NCI-H1105 (cell line): ENCODE data around the gene AKT3.
"Not testable (repeated sequence)": the region's sequence is repeated elsewhere in the genome, so short reads cannot be mapped to it uniquely, and the experiment has no call there.

Source experiments
- DNase-seq: peaks from one replicate; lab custom pipeline; 2025; lab: John Stamatoyannopoulos, UW

The AKT3 gene

DNA sequence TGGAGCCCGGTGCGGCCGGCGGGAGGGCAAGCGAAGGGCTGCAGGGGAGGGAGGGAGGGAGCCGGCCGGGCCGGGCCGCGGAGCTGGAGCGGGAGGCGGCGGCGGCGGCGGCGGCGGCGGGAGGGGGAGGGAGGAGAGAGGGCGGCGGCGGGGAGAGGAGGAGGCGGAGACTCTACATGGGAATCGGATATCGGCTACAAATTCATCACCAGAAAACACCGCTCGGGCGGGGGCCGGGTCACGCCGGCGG lies at the start of gene AKT3:
TSS of gene AKT3 (minus strand) at position 42 of the 250 bp plus-strand sequence. CDS start 7,073 bp downstream, outside the sequence.
- peak; percentile 50 for DNase-seq

GRCh38 chr1:243898278-243898677 lies 48.2 kb upstream of the AKT3 start:
- DNase-seq, result no peak

- no peak for DNase-seq
These were observed 46.3 kb upstream of the AKT3 start for GRCh38 chr1:243896313-243896712.

GRCh38 chr1:243892456-243892855 lies 42.4 kb upstream of the AKT3 start:
- no peak for DNase-seq

GRCh38 chr1:243890576-243890975 lies 40.5 kb upstream of the AKT3 start:
- no peak for DNase-seq

- no peak for DNase-seq
These were observed 35.8 kb upstream of the AKT3 start for GRCh38 chr1:243885806-243886205.

- no peak for DNase-seq
These were observed 34.6 kb upstream of the AKT3 start for GRCh38 chr1:243884603-243885002.

DNA sequence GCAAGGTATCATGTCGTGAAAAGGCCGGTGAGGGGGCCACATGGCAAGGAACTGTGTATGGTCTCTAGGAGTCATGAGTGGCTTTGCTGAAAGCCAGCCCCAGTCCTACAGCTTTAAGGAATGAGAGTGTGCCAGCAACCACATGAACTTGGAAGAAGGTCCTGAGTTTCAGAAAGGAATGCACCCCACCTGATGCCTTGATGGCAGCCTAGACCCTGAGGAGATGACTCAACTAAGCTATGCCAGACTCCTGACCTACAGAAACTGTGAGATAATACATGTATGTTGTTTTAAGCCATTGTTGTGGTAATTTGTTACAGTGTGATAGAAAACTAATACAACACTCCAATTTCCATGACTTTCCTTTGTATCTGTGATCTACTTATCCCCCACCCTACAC lies 33.5 kb upstream of the AKT3 start:
- DNase-seq, result no peak

DNA sequence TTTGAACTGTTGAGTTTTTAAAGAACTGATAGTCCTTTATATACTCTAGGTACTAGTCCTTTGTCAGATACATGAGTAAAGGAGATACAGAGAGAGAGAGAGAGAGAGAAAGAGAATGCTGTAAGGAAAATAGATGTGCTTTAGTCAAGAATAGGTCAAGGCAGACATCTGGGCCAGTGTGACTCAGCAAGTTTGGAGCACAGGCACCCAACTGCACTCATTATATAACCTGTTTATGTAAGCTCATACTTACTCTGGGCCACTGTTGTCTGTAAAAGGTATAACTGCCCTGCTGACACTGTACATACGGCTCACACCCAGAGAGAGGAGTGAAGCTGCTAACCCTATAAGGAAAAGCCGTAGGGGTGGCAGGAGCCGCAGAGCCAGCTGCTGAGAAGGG lies 32.2 kb upstream of the AKT3 start:
- no peak for DNase-seq

DNA sequence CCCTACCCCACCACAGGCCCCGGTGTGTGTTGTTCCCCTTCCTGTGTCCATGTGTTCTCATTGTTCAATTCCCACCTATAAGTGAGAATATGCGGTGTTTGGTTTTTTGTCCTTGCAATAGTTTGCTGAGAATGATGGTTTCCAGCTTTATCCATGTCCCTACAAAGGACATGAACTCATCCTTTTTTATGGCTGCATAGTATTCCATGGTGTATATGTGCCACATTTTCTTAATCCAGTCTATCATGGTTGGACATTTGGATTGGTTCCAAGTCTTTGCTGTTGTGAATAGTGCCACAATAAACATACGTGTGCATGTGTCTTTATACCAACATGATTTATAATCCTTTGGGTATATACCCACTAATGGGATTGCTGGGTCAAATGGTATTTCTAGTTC lies 27.0 kb upstream of the AKT3 start:
- not testable (repeated sequence) for DNase-seq

DNA sequence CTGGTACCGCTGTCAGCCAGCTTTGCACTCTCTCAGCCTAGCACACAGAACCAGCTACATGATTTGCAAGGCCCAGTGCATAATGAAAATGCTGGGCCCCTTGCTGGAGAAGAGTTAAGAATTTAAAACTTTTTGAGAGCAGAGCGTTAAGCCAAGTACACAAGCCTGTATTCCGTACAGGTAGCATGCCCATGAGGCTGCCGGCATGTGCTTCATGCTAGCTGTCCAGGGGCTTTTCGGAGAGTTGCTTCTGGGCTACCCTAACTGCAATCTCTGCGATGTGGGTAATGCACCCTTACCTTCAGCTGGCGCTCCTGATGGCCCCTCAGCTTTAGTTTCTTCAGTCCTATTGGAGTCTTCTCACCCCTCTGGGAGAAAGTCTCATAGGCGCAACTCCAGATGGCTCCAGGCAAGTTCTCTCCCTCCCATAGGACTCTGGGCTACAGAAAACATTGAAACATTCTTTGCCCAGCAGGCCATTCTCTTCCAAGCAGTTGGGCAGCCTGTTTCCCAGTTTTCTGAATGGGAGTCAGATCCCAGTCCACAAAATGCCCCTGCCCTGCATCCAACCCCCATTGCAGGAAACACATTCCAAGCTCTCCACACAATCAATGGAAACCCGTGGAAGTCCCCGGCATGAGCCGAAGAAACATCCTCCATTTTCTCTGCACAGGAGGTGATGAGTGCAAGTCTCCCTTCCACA lies 5.7 kb upstream of the AKT3 start:
- no peak for DNase-seq

DNA sequence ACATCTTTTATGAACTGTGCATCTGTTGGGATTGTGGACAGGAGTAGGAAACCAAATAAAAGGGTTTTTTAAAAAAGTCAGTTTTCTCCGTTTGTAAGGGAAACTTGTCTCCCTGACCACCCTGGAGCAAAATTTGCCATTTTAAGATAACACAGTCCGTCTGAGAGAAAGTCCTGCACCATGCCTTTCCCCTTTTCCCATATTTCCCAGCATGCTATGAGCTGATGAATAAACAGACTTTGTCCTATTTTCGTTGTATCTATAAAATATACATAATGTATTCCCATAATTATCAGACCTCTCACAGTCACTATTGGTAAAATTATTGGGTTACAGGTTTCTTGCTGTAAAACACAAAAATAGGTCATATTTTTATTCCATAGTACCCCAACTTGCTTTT lies 1.7 kb upstream of the AKT3 start:
- no peak for DNase-seq

DNA sequence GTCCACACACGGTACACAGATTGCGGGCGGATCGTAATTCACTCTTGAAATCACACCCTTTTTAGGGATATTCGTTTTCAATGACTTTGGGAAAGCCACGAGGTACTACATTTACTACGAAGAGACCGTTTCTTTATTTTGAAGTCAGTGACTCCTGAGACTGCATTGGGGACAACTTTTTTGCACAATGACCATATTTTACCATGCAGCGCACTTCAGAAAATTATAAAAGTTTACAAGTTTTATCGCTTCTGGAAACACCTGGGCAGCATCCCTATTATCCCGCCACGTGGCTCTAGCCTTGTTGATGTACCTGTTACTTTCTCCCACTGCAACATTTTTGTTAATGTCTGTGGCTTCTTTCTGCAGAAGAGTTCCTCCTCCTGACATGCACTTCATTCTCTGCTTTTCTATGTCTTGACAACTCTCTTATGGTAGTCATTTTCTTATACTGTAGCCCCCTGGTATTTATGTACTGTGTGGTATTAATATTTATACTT lies 1.3 kb upstream of the AKT3 start:
- DNase-seq, result no peak

DNA sequence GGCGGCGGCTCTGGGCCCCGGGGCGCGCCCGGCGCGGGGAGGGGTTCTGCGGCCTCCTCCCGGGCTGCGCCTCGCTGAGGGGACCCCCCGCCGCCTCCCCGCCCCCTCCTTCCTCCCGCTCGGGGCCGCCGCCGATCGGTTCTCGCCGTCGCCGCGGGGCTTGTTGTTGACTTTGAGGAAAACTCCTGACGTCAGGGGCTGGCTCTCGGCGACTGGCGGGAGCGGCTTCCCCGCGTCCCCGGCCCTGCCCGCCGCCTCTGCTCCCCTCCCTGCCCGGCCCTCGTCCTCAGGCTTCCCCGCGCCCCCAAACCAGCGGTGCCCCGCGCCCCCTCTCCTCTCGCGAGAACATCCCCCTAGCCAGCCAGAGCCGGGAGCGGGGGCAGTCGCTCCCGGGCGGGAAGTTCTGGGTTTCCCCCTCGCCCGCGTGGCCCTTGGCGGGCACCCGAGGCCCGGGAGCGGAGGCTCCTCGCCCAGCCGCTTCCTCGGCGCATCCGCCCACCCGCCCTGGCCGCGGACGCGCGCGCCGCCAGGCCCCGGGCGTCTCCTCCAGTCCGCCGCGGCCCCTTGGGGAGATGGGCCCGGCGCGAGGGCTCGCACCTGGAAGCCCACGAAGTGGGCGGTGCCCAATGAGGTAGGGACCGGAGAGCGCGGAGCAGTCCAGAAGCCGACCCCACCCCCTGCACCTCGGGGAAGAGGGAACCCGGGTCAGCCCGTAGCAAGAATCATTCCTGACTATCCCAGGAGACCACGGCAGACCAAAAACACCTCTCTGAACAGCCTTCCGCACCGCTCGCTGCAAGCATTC lies 611 bp upstream of the AKT3 start:
- DNase-seq, result peak; percentile 54

GRCh38 chr1:243849421-243850201 lies 432 bp downstream of the AKT3 start:
- no peak for DNase-seq

- DNase-seq, result peak; percentile 21
These were observed 1.1 kb downstream of the AKT3 start for GRCh38 chr1:243848858-243849420.

DNA sequence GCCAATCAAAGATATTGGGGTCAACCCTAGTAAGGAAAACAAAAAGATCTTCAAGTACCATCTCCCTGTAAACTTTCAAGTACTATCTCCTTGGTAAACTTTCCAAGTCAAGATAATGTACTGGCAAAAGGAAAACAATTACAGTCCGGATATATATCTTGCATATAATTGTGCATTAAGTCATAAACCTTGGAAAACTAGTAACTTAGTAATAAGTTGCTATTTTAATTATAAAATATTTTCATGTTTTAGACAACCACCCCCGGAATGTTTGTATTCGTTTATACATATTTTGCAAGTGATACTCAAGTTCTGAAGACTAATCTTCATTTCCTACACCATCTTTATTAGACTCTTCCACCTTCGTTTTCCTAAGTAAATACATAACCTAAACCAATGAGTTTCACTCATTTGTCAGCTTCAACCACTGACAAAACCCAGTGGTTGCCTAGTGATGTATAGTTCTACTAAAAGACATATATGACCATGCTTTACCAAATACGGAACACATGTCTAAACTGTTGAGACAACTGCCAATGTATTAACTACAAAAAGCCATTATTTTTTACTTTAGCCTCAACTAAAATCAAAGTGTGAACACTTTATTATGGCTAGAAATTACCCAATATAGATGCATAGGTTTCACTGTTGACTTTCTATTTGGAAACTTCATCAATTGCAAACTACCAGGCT lies 1.7 kb downstream of the AKT3 start:
- DNase-seq, result no peak

DNA sequence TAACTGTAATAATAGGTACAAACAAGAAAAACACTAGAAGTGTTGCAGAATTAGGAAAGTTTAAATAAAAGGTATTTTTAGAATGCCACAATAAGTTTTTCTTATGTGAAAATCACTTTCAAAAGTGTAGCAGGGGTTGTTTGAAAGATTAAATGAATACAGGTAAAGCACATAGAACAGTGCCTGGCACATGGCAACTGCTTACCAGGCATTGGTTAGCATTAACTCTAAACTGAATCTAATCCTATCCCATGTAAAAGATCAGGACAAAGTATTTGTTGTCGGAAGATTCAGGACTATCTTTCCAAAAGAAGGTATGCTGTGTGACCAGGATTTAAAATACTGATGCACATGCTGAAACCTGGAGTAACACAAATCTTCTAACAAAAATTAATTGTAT lies 3.3 kb downstream of the AKT3 start:
- no peak for DNase-seq

GRCh38 chr1:243845888-243846287 lies 4.2 kb downstream of the AKT3 start:
- no peak for DNase-seq

- DNase-seq, result no peak
These were observed 5.9 kb downstream of the AKT3 start for GRCh38 chr1:243844186-243844585.

DNA sequence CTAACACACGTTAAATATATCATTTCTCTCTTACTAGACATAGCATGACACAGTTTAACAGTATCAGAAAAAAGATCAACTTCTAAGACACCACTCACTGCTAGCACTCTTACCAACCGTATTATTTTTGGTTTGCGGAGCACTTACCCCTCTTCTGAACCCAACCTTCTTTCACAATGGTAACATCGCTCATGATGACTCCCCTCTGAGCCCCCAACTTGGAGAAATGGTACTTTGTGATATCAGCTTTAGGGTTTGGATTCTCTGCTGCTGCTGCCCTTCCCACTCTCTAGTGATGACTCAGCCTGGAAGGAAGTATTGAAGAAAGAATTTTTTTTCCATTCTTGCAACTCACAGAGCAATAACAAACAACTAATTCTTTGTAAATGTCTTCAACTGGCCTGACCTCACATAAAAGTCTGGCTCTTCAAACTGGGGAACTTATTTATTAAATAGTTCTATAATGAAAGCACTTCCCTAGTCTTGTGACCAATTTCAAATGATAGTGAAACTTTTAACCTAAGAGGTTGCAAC lies 7.0 kb downstream of the AKT3 start:
- DNase-seq, result no peak

DNA sequence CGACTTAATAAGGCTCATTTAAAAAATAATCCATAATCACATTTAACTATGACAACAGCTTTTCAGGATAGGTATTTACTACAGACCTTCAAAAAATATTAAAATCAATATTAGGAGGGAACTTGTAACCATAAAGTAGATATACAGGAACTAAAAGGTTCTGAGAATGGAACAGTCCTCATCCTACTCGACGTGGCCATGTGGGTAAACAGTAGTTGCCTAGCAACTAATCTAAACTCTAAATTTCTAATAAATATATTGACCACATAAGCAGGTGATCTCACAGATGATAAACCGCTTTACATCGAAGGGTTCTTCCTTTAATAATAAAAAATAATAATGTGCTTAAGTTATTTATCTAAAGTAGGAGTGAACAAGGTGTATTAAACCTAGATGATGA lies 7.9 kb downstream of the AKT3 start:
- no peak for DNase-seq
